HG03354 (cell line): ENCODE data around the gene NR6A1.
"Not testable (repeated sequence)": the region's sequence is repeated elsewhere in the genome, so short reads cannot be mapped to it uniquely, and the experiment has no call there.

Source experiments
- ATAC-seq: cut with Tn5 transposase; IDR thresholded peaks from one replicate; pipeline ENCODE4 v1.9.1; 2021; ENCODE audit warnings: mild to moderate bottlenecking; ENCODE audit not compliant: unreplicated experiment, poor library complexity, severe bottlenecking

The NR6A1 gene

DNA sequence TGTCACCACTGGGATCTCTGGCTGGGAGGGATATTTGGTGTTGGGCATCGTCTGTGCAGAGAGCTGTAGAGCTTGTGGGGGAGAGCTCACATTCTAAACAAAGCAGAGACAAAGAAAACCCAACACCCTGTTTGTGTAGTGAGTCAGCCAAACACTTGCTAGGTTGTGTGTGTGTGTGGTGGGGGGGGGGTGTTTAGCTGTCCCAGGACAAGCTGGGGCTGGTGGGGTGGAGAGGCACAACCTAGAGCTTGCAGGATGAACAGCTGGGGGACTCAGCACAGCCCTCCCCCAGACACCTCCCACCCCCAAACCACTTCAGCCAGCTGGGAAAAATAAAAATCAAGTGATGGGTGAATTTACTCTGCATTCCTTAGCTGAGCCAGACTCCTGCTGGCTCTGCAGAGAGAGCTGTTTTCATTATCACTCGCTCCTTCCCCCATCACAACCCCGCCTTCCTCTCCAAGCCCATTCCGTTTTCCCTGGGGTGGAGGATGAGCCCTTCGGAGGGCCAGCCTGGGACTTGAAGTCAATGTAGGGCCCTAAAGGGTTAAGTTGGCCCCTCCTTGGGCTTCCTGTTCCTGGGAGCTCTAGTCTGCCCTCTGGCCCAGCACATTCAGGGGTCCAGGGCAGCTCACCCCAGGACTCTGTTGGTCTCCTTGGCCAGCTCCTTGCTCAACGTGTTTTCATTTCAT, 8.4 kb upstream of the NR6A1 start:
- ATAC-seq: no peak

DNA sequence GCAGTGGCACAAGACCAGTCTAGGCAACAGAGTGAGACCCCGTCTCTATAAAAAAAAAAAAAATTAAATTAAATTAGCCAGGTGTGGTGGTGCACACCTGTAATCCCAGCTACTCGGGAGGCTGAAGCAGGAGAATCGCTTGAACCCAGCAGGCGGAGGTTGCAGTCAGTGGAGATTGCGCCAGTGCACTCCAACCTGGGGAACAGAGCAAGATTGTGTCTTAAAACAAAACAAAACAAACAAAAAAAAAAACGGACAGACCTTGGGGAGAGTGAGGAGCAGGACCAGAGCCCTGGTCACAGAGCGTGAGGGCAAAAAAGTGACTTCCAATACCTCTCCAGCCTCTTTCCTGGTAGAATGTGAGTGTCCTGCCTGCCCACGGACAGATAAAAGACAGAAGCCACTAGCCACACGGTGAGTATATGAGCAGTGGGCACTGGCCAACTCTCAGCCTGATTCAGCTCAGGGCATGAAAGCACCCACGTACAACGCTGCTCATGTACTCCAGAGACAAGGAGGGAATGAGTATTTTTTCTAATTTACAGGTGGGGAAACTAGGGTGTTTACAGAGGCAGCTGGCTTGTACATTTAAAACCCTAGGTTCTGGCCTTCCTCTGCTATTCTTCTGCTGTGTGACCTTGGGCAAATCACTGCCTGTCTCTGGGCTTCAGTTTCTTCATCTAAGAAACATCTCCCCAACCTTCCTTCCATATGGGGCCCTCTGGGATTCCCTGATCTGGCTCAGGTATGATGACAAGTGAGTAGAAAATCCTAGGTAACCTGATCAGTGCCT, 7.7 kb upstream of the NR6A1 start:
- ATAC-seq: no peak

- no peak for ATAC-seq
These were observed 6.0 kb upstream of the NR6A1 start, which contains the start of gene OLFML2A for GRCh38 chr9:124776954-124777648. TSS of gene OLFML2A (plus strand) at chr9:124777133. CDS start at chr9:124777271, 138 bp downstream.

DNA sequence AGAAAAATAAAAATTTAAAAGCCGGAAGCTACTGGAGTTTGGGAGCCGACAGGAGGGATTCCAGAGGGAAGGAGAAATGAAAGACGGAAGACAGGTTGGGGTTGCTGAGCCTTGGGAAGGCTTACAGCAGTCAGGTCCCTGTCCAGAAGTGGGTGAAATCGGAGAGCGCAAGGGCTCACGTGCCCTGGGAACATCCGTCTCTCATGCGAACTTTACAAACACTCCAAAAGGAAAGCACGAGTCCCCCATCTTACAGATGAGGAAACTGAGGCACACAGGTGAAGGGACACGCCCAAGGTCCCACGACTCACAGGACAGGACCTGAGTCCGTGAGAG, 5.5 kb upstream of the NR6A1 start:
- ATAC-seq: no peak

- ATAC-seq: peak; percentile 32
These were observed 3.2 kb upstream of the NR6A1 start for GRCh38 chr9:124774129-124774978.

DNA sequence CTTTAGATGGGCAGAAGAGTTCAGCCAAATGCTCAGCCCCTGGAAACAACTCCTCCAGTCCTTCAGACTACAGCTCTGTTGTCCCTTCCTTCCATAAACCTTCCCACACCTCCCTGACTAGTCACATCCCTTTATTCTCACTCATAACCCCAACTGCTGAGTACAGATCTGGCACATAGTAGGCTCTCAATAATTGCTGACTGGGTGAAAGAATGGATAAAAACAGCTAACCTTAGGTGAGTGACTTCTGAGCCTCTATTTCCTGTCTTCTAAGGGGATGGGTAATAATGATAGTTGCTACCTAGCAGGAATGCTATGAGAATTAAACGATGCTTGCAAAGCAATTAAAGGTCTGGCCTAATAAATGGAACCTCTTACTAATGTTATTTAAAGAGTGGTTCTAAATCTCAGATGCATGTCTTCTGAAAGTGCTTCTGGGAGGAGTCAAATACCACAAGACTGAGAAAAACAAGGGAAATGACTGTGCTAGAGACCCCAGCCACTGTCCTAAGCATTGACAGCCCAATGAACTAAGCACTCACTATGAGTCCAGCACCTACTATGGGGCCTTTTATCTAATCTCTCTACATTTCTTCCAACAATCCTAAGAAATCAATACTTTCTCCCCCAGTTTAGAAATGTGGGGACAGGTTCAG, 2.5 kb upstream of the NR6A1 start:
- ATAC-seq: no peak

DNA sequence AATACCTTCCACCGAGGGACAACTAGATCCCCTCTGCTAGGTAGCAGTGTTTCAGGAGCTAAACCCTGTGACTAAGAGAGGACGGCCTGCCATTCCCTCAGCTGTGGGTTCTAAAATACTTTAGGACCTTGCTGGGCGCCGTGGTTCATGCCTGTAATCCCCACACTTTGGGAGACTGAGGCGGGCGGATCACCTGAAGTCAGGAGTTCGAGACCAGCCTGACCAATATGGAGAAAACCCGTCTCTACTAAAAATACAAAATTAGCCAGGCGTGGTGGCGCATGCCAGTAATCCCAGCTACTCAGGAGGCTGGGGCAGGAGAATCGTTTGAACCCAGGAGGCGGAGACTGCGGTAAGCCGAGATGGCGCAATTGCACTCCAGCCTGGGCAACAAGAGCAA, 1.8 kb upstream of the NR6A1 start:
- not testable (repeated sequence) for ATAC-seq

DNA sequence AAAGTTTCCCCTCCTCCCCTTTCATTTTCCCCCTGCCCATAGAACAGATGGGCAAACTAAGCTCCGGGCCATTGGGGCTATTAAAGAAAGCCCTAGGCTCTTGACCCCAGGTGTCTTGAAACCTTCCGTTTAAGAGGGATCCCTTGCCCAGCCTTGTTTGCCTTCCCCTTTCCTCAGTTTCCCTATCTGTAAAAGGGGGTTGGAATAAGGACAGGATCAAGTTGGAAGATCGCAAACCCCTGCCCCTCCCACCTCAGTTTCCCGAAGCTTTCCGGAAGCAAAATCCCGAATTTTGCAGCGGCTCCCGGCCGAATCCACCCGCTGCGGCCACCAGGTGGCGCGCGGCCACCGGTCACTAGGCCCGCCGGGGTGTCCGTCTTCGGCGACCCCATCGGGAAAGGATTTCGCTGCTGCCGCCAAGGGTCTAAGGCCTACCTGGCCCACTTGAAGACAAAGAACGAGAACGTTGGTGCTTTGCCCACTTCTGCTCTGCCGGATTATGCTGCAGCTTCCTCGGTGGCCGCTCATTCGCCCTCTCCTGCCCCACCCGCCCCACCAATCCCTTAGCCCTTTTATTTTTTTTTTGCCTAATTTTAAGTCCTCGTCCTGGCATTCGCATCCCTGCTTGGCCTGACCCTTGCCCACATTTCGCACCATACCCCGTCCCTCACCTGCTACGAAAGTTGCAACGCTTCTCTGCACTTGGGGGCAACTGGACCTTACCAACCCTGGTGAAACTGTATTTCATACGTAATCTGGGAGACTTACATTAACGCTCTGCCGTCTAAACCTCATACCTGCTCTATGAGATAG, 962 bp upstream of the NR6A1 start:
- ATAC-seq: no peak

- ATAC-seq: no peak
These were observed 621 bp downstream of the NR6A1 start for GRCh38 chr9:124770359-124771020.

DNA sequence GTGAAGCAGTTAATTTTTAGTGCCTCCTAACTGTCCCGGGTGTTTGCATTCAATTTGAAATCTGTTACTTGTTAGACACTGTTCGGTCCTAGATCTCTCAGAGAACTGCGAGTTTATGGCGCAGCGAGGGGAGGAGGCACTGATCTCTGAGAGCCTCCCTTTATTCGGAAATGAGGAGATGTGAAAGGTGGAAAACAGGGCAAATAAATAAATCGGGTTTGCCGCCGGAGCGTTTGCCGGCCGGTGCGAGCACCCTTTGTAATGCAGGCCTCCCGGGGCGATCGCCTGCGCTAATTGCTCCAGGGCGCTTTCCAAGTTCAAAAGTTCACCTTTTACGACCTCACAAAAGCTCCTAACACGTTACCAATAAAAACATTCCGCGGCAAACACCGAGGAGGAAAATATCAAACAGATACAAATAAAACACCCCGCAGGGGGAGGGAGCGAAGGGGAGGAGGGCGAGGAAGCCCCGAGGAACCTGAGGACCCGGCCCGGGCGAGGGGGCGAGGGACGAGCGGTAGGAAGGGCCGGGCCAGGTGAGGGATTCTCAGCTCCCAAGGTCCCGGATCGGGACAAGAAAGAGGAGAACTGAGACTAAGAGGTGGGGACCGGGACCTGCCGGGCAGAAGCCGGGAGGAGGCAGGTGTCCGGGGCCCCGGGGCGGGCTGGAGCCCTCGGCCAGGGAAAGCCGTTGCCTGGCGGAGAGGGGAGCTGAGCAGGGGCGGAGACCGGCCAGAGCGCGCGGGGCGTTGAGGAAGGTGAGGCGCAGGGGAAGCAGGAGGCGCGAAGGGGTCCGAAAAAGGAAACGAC, 1.4 kb downstream of the NR6A1 start:
- ATAC-seq: no peak

DNA sequence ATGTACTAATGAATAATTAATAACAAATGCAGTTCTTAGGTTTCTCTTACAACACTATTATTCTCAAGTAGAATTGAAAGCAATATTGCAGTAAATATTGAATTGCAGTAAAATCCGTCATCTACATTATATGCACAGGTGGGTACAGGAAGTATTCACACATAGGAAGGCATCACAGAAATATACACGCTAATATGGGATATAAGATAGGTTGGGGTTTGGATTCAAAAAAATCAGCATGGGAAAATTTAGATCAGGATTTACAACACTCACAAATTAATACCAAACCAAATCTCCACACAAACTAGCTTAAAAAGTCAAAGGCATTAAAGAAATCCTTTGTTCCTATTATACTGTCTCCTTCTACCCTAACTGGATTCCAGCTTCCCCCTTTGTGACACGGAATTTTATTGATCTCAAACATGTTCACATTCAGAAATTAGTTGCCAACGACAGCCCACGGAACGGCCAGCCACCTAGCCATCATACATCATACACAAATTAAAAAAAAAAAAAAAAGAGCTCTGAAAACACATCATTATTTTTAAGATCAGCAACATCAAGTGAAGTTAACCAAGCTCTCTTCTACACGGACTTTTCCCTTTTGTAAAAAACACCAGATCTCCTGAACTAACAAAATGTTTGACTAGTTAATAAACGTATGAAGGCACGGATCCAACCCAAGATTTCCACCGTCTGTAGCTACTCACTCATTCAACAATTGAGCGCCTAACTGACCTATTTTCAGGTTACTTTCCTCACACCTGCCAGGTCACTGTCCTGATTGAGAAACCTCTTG, 2.2 kb downstream of the NR6A1 start:
- no peak for ATAC-seq

- ATAC-seq: no peak
These were observed 2.8 kb downstream of the NR6A1 start for GRCh38 chr9:124768334-124768733.

DNA sequence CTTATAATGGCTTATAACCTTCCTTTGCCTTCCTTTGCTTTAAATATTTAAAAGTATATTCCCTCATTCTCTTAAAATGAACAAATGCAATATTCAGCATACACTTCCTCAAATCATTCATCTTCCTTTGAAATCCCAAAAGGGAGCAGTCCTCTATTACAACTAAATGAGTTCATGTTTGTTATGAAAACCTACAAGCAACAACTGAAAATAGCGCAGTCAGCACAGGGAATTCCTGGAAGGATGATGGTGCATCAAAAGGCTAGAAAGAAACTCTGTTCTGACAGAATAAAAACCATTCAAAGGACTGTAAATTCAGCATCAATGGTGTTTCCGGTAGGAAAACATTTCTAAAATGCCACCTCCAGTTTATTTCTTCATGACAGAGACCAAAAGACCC, 3.3 kb downstream of the NR6A1 start:
- ATAC-seq: no peak

- no peak for ATAC-seq
These were observed 4.1 kb downstream of the NR6A1 start for GRCh38 chr9:124766815-124767554.

GRCh38 chr9:124766326-124766725, 4.8 kb downstream of the NR6A1 start:
- ATAC-seq: no peak

DNA sequence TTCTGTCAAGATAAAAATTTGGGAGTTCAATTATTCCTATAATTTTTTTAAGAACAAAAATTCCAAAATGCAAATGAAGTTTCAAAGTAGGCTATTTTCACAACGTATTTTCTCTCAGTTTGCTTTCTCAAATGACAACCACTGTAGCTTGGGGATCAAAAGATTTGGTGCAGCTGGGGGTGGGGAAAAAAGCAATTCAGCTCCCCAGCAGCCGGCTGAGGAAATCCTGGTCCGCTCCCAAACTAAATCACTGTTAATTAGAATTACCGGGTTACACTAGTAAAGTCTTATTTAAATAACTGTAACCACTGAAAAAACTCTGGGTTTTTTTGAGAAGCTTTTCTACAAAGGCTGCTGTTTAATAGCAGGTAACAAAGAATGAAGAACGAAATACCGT, 5.7 kb downstream of the NR6A1 start:
- no peak for ATAC-seq
